Karpas-422 (cell line): ENCODE results near the gene PTGDR2. TPM values are rescaled to one million over a fixed set of nuclear protein-coding genes. Genes with fewer than 3 reads are reported as not detected.

ENCODE experiments used
- DNase-seq: peaks from one replicate; pipeline ENCODE4 v3.0.0-alpha.2; 2015
- H2AFZ ChIP-seq: fragments of 200-600 bp; sonication (generic); 2 replicates; pipeline ENCODE4 v1.6.1; 2014; ENCODE audit warnings: antibody characterized with exemption, low read length, mixed read lengths
- H3K27ac ChIP-seq: fragments of 200-600 bp; sonication (generic); 2 replicates; pipeline ENCODE4 v1.5.1; 2014; ENCODE audit warnings: mild to moderate bottlenecking, low read length, moderate library complexity
- H3K27me3 ChIP-seq: fragments of 200-600 bp; sonication (generic); 2 replicates; pipeline ENCODE4 v1.6.1; 2014; ENCODE audit warnings: low read length, mixed read lengths
- H3K36me3 ChIP-seq: fragments of 200-600 bp; sonication (generic); 2 replicates; pipeline ENCODE4 v1.6.1; 2014; ENCODE audit warnings: low read length, mixed read lengths; ENCODE audit not compliant: insufficient read depth
- H3K4me1 ChIP-seq: fragments of 200-600 bp; sonication (generic); 2 replicates; pipeline ENCODE4 v1.6.1; 2014; ENCODE audit warnings: mild to moderate bottlenecking, low read length, mixed read lengths
- H3K4me2 ChIP-seq: fragments of 200-600 bp; sonication (generic); 2 replicates; pipeline ENCODE4 v1.6.1; 2014; ENCODE audit warnings: low read length, low read depth, mild to moderate bottlenecking; ENCODE audit not compliant: poor library complexity, severe bottlenecking
- H3K4me3 ChIP-seq: fragments of 200-600 bp; sonication (generic); 2 replicates; pipeline ENCODE4 v1.5.1; 2014; ENCODE audit warnings: mild to moderate bottlenecking, antibody characterized with exemption, low read length, mixed read lengths
- H3K79me2 ChIP-seq: fragments of 200-600 bp; sonication (generic); 2 replicates; pipeline ENCODE4 v1.6.1; 2014; ENCODE audit warnings: mild to moderate bottlenecking, low read length, mixed read lengths
- H3K9ac ChIP-seq: fragments of 200-600 bp; sonication (generic); 2 replicates; pipeline ENCODE4 v1.6.0; 2014; ENCODE audit warnings: low read length
- H3K9me2 ChIP-seq: fragments of 200-600 bp; sonication (generic), shearing (Covaris generic); replicated peaks from 2 replicates; pipeline ENCODE4 v1.6.0; 2014; ENCODE audit warnings: mild to moderate bottlenecking, low read length, moderate library complexity; ENCODE audit not compliant: insufficient read depth
- H3K9me3 ChIP-seq: fragments of 300-700, 200-600 bp; sonication (generic); 2 replicates; pipeline ENCODE4 v1.6.1; 2014; ENCODE audit warnings: low read length, mixed read lengths
- H4K20me1 ChIP-seq: fragments of 200-600 bp; sonication (generic); 2 replicates; pipeline ENCODE4 v1.6.1; 2014; ENCODE audit warnings: mild to moderate bottlenecking, antibody characterized with exemption, low read length, low read depth; ENCODE audit not compliant: insufficient read depth
- total RNA-seq: library from RNA; depleted of rRNA; stranded (reverse); fragments of >200 nt; shearing (Covaris generic); gene quantifications from 2 replicates; pipeline ENCODE4 v1.2.3, GENCODE V29; 2014; ENCODE audit warnings: low replicate concordance

PTGDR2 gene
- total RNA-seq, 1 experiment from 2014 or later, result not detected

- H3K27ac ChIP-seq, result no peak overlapping the region
These were observed 5.9 kb downstream of the PTGDR2 start for GRCh38 chr11:60849641-60850520.

GRCh38 chr11:60848714-60849151 lies 7.0 kb downstream of the PTGDR2 start:
- H3K79me2 ChIP-seq, result peaks cover 29% of the 10 kb centered on the region
- H3K9me3 ChIP-seq, result no peaks in the 10 kb centered on the region
- no peak overlapping the region for H3K4me2 ChIP-seq
- H3K9me2 ChIP-seq, result no peaks in the 10 kb centered on the region
- H3K27ac ChIP-seq, result no peak overlapping the region
- no peak overlapping the region for H2AFZ ChIP-seq
- DNase-seq, result no peak
- no peak overlapping the region for H3K9ac ChIP-seq
- H3K4me3 ChIP-seq, result no peak overlapping the region
- H3K4me1 ChIP-seq, result peaks cover 19% of the 10 kb centered on the region
- peaks cover 12% of the 10 kb centered on the region; the same call in 1 of the 2 replicates for H4K20me1 ChIP-seq
- no peaks in the 10 kb centered on the region for H3K27me3 ChIP-seq
- H3K36me3 ChIP-seq, result peaks cover 14% of the 10 kb centered on the region

More at GRCh38 chr11:60849641-60850520, 5.9 kb downstream of the PTGDR2 start:
- Histone ChIP-seq H3K36me3 (peaks cover 9% of the 10 kb centered on the region; the same call in 1 of the 2 replicates), H3K9ac (no peak overlapping the region), H3K27me3 (no peaks in the 10 kb centered on the region), H2AFZ (no peak overlapping the region), H3K4me2 (no peak overlapping the region), H4K20me1 (peaks cover 5% of the 10 kb centered on the region), H3K4me1 (peaks cover 8% of the 10 kb centered on the region), H3K9me2 (no peaks in the 10 kb centered on the region), H3K79me2 (peaks cover 17% of the 10 kb centered on the region), H3K4me3 (no peak overlapping the region), H3K9me3 (no peaks in the 10 kb centered on the region)
- DNase-seq, result no peak

GRCh38 chr11:60847896-60848295 lies 7.9 kb downstream of the PTGDR2 start:
- Histone ChIP-seq H3K9me2 (no peaks in the 10 kb centered on the region), H3K9ac (no peak overlapping the region), H3K9me3 (no peaks in the 10 kb centered on the region), H4K20me1 (peaks cover 13% of the 10 kb centered on the region; the same call in 1 of the 2 replicates), H2AFZ (no peak overlapping the region), H3K4me3 (no peak overlapping the region), H3K4me1 (peaks cover 26% of the 10 kb centered on the region), H3K36me3 (peaks cover 14% of the 10 kb centered on the region), H3K27ac (no peak overlapping the region), H3K4me2 (no peak overlapping the region), H3K79me2 (peaks cover 37% of the 10 kb centered on the region), H3K27me3 (no peaks in the 10 kb centered on the region)
- no peak for DNase-seq

GRCh38 chr11:60847281-60847680 lies 8.5 kb downstream of the PTGDR2 start:
- Histone ChIP-seq H3K36me3 (peaks cover 14% of the 10 kb centered on the region), H3K4me2 (no peak overlapping the region), H3K9ac (no peak overlapping the region)

GRCh38 chr11:60845338-60845737 lies 10.4 kb downstream of the PTGDR2 start:
- no peaks in the 10 kb centered on the region for H3K9me3 ChIP-seq

More at GRCh38 chr11:60847281-60847680, 8.5 kb downstream of the PTGDR2 start:
- Histone ChIP-seq H4K20me1 (peaks cover 13% of the 10 kb centered on the region; the same call in 1 of the 2 replicates), H3K27me3 (no peaks in the 10 kb centered on the region), H3K4me3 (no peak overlapping the region), H3K27ac (no peak overlapping the region), H2AFZ (no peak overlapping the region), H3K4me1 (peaks cover 26% of the 10 kb centered on the region), H3K79me2 (peaks cover 43% of the 10 kb centered on the region), H3K9me2 (no peaks in the 10 kb centered on the region), H3K9me3 (no peaks in the 10 kb centered on the region)
- DNase-seq, result no peak

GRCh38 chr11:60844870-60845221 lies 10.9 kb downstream of the PTGDR2 start:
- no peak overlapping the region for H2AFZ ChIP-seq
- H3K9me3 ChIP-seq, result no peaks in the 10 kb centered on the region
- H3K9me2 ChIP-seq, result no peaks in the 10 kb centered on the region
- no peak overlapping the region for H3K27ac ChIP-seq
- H4K20me1 ChIP-seq, result peaks cover 13% of the 10 kb centered on the region; the same call in 1 of the 2 replicates
- H3K79me2 ChIP-seq, result peaks cover 48% of the 10 kb centered on the region
- H3K4me3 ChIP-seq, result peak overlapping the region; percentile 96; the same call in 1 of the 2 replicates
- H3K4me2 ChIP-seq, result peak overlapping the region; percentile 83
- peaks cover 9% of the 10 kb centered on the region for H3K36me3 ChIP-seq
- H3K27me3 ChIP-seq, result no peaks in the 10 kb centered on the region
- peak overlapping the region; percentile 84; the same call in 1 of the 2 replicates for H3K9ac ChIP-seq
- no peak for DNase-seq
- peaks cover 33% of the 10 kb centered on the region for H3K4me1 ChIP-seq

More at GRCh38 chr11:60845338-60845737, 10.4 kb downstream of the PTGDR2 start:
- Histone ChIP-seq H3K4me2 (peak overlapping the region; percentile 83), H3K27ac (no peak overlapping the region), H3K36me3 (peaks cover 9% of the 10 kb centered on the region), H3K79me2 (peaks cover 48% of the 10 kb centered on the region), H2AFZ (no peak overlapping the region), H3K27me3 (no peaks in the 10 kb centered on the region), H3K4me1 (peaks cover 33% of the 10 kb centered on the region), H3K9me2 (no peaks in the 10 kb centered on the region), H3K4me3 (0 out of 2 replicates have a peak overlapping the region, but pooled peaks have one; percentile 96), H3K9ac (peak overlapping the region; percentile 84; the same call in 1 of the 2 replicates), H4K20me1 (peaks cover 13% of the 10 kb centered on the region; the same call in 1 of the 2 replicates)
- DNase-seq, result no peak

- peaks cover 33% of the 10 kb centered on the region for H3K4me1 ChIP-seq
- peak overlapping the region; percentile 83 for H3K4me2 ChIP-seq
- peak overlapping the region; percentile 84 for H3K9ac ChIP-seq
- peak overlapping the region; percentile 96 for H3K4me3 ChIP-seq
- H3K27ac ChIP-seq, result no peak overlapping the region
- no peaks in the 10 kb centered on the region for H3K9me2 ChIP-seq
- H4K20me1 ChIP-seq, result peaks cover 13% of the 10 kb centered on the region; the same call in 1 of the 2 replicates
- no peaks in the 10 kb centered on the region for H3K27me3 ChIP-seq
- H3K36me3 ChIP-seq, result peaks cover 9% of the 10 kb centered on the region
- H3K9me3 ChIP-seq, result no peaks in the 10 kb centered on the region
- DNase-seq, result no peak
- H2AFZ ChIP-seq, result no peak overlapping the region
- H3K79me2 ChIP-seq, result peaks cover 48% of the 10 kb centered on the region
These were observed 11.5 kb downstream of the PTGDR2 start for GRCh38 chr11:60844045-60844869.
